Tibial artery (tissue), 4 donors: ENCODE data around the gene ETS1.

Experiments used
- DNase-seq, 2 donors: peaks; one replicate each; pipeline ENCODE4 v3.0.0-alpha.2; 2019
- H3K27ac ChIP-seq, 2 donors: fragments of 200-600 bp; sonication (generic) in 1 of 2; 1 replicate in 1 of 2; 2 replicates in 1 of 2; pipeline ENCODE4 v1.5.1; 2018 to 2019; ENCODE audit warnings: mild to moderate bottlenecking in 1 of 2
- H3K27me3 ChIP-seq, 2 donors: fragments of 200-600 bp; sonication (generic) in 1 of 2; one replicate each; pipeline versions ENCODE4 v1.5.1 to v1.6.0; 2016 to 2019
- H3K36me3 ChIP-seq, 3 donors: fragments of 200-600 bp; sonication (generic) in 2 of 3; one replicate each; pipeline ENCODE4 v1.5.1; 2016 to 2019; ENCODE audit warnings: mild to moderate bottlenecking in 2 of 3
- H3K4me1 ChIP-seq, 4 donors: fragments of 200-600 bp; sonication (generic) in 2 of 4; 1 replicate in 3 of 4; 2 replicates in 1 of 4; pipeline ENCODE4 v1.5.1; 2016 to 2019
- H3K4me3 ChIP-seq, 2 donors: fragments of 200-600 bp; sonication (generic) in 1 of 2; 1 replicate in 1 of 2; 2 replicates in 1 of 2; pipeline ENCODE4 v1.5.1; 2018 to 2019; ENCODE audit warnings: mild to moderate bottlenecking in 2 of 2
- H3K9me3 ChIP-seq, 3 donors: fragments of 200-600 bp; sonication (generic) in 1 of 3; one replicate each; pipeline ENCODE4 v1.5.1; 2016 to 2019
- CTCF ChIP-seq, 2 experiments: fragments of 200-600 bp in 1 of 2; fragments of 450-650 bp in 1 of 2; IDR thresholded peaks; one replicate each; pipeline ENCODE4 v1.5.1; 2017 to 2019; ENCODE audit warnings: antibody characterized with exemption in 2 of 2, mild to moderate bottlenecking in 1 of 2, moderate library complexity in 1 of 2
- intact Hi-C: fragments of 100-400 bp; cut with DNase I; formaldehyde crosslinking; loops from one replicate; pipeline ENCODE4 v1.15.0; 2023; ENCODE audit warnings: low total_unique reads

The ETS1 gene

GRCh38 chr11:128522055-128522942, 65.1 kb downstream of the ETS1 start:
- Histone ChIP-seq H3K4me1 (peaks cover 0 to 64% (median 38%) of the 10 kb centered on the region in 4 donors), H3K4me3 (peak overlapping the region; percentile 85 to 90), H3K27me3 (no peaks in the 10 kb centered on the region), H3K36me3 (no peaks in the 10 kb centered on the region), H3K9me3 (no peaks in the 10 kb centered on the region), H3K27ac (peak overlapping the region; percentile 96 to 98)
- DNase-seq: peak; percentile 94 to 97
- intact Hi-C loops: loop anchor here (5.0 kb wide), 1 partner anchor 55 kb away; no protein-coding TSS in a partner anchor
- TF ChIP-seq CTCF (IDR thresholded peaks at IDR 0.05): no peak

GRCh38 chr11:128521682-128522054, 65.7 kb downstream of the ETS1 start:
- TF ChIP-seq CTCF (IDR thresholded peaks at IDR 0.05): no peak
- peaks cover 0 to 70% (median 45%) of the 10 kb centered on the region in 4 donors for H3K4me1 ChIP-seq
- no peak for DNase-seq
- peak overlapping the region; percentile 85 to 90 for H3K4me3 ChIP-seq
- no peaks in the 10 kb centered on the region for H3K9me3 ChIP-seq
- no peaks in the 10 kb centered on the region for H3K36me3 ChIP-seq
- H3K27me3 ChIP-seq: no peaks in the 10 kb centered on the region
- H3K27ac ChIP-seq: peak overlapping the region; percentile 96 to 98
- intact Hi-C loops: loop anchor here (5.0 kb wide), 1 partner anchor 54 kb away; no protein-coding TSS in a partner anchor

- no peak for TF ChIP-seq CTCF (IDR thresholded peaks at IDR 0.05)
- intact Hi-C loops: loop anchor here (5.0 kb wide), 1 partner anchor 54 kb away; no protein-coding TSS in a partner anchor
- peak overlapping the region; percentile 85 to 90 for H3K4me3 ChIP-seq
- peaks cover 0 to 76% (median 51%) of the 10 kb centered on the region in 4 donors for H3K4me1 ChIP-seq
- no peaks in the 10 kb centered on the region for H3K9me3 ChIP-seq
- DNase-seq: no peak
- H3K36me3 ChIP-seq: no peaks in the 10 kb centered on the region
- peak overlapping the region; percentile 96 to 98 for H3K27ac ChIP-seq
- no peaks in the 10 kb centered on the region for H3K27me3 ChIP-seq
Measured at GRCh38 chr11:128520888-128521681, 66.3 kb downstream of the ETS1 start.

- Histone ChIP-seq H3K27ac (peak overlapping the region; percentile 96 to 98), H3K9me3 (no peaks in the 10 kb centered on the region), H3K27me3 (no peaks in the 10 kb centered on the region), H3K36me3 (no peaks in the 10 kb centered on the region), H3K4me1 (peaks cover 0 to 76% (median 51%) of the 10 kb centered on the region in 4 donors), H3K4me3 (peak overlapping the region; percentile 85 to 90)
- no peak for DNase-seq
- intact Hi-C loops: loop anchor here (5.0 kb wide), 1 partner anchor 53 kb away; no protein-coding TSS in a partner anchor
- TF ChIP-seq CTCF (IDR thresholded peaks at IDR 0.05): no peak
Measured at GRCh38 chr11:128520206-128520887, 67.0 kb downstream of the ETS1 start.

GRCh38 chr11:128519338-128519737, 68.0 kb downstream of the ETS1 start:
- intact Hi-C loops: no loop called here
- no peak for DNase-seq

More at GRCh38 chr11:128519338-128519737, 68.0 kb downstream of the ETS1 start:
- Histone ChIP-seq H3K4me3 (peak overlapping the region; percentile 85 to 90), H3K27me3 (no peaks in the 10 kb centered on the region), H3K9me3 (no peaks in the 10 kb centered on the region), H3K4me1 (peaks cover 0 to 76% (median 54%) of the 10 kb centered on the region in 4 donors), H3K36me3 (no peaks in the 10 kb centered on the region), H3K27ac (peak overlapping the region; percentile 96 to 98)
- TF ChIP-seq CTCF (IDR thresholded peaks at IDR 0.05): no peak
